ENCODE data around the gene CACNG3. TPM values are rescaled to one million over a fixed set of nuclear protein-coding genes. Genes with fewer than 3 reads are reported as not detected.

The CACNG3 gene
- total RNA-seq, 1 donor from 2014 or later, result not detected

- H3K27me3 Mint-ChIP-seq (ENCODE audit: low read depth), result peaks cover 19% of the 10 kb centered on the region
- no peak for TF ChIP-seq CTCF (conservative IDR thresholded peaks at IDR 0.05)
- peaks cover 6% of the 10 kb centered on the region for H3K9me3 Mint-ChIP-seq
- H3K4me3 Mint-ChIP-seq, result no peak overlapping the region
- H3K4me1 Mint-ChIP-seq, result no peaks in the 10 kb centered on the region
- no peaks in the 10 kb centered on the region for H3K36me3 Mint-ChIP-seq (ENCODE audit: low read depth)
- no peak for DNase-seq (ENCODE audit: low read depth, low spot score)
- H3K27ac Mint-ChIP-seq (ENCODE audit: unreplicated experiment), result no peak overlapping the region
These were observed 111.1 kb downstream of the CACNG3 start for GRCh38 chr16:24367186-24367710.

- Mint-ChIP-seq H3K27ac (ENCODE audit: unreplicated experiment) (no peak overlapping the region), H3K27me3 (ENCODE audit: low read depth) (no peaks in the 10 kb centered on the region), H3K4me1 (peaks cover 5% of the 10 kb centered on the region), H3K9me3 (peaks cover 9% of the 10 kb centered on the region), H3K36me3 (ENCODE audit: low read depth) (no peaks in the 10 kb centered on the region), H3K4me3 (no peak overlapping the region)
- no peak for TF ChIP-seq CTCF (conservative IDR thresholded peaks at IDR 0.05)
- no peak for DNase-seq (ENCODE audit: low read depth, low spot score)
These were observed 116.7 kb downstream of the CACNG3 start for GRCh38 chr16:24372824-24373223.

GRCh38 chr16:24378999-24379398, 122.9 kb downstream of the CACNG3 start:
- Mint-ChIP-seq H3K27ac (ENCODE audit: unreplicated experiment) (no peak overlapping the region), H3K36me3 (ENCODE audit: low read depth) (no peaks in the 10 kb centered on the region), H3K4me3 (no peak overlapping the region), H3K9me3 (peaks cover 17% of the 10 kb centered on the region), H3K4me1 (peaks cover 22% of the 10 kb centered on the region), H3K27me3 (ENCODE audit: low read depth) (peaks cover 4% of the 10 kb centered on the region)
- no peak for DNase-seq (ENCODE audit: low read depth, low spot score)
- TF ChIP-seq CTCF (conservative IDR thresholded peaks at IDR 0.05), result no peak

GRCh38 chr16:24381470-24382118, 125.5 kb downstream of the CACNG3 start:
- TF ChIP-seq CTCF (conservative IDR thresholded peaks at IDR 0.05), result no peak
- Mint-ChIP-seq H3K4me1 (peaks cover 18% of the 10 kb centered on the region), H3K4me3 (no peak overlapping the region), H3K36me3 (ENCODE audit: low read depth) (no peaks in the 10 kb centered on the region), H3K27me3 (ENCODE audit: low read depth) (peaks cover 5% of the 10 kb centered on the region), H3K27ac (ENCODE audit: unreplicated experiment) (no peak overlapping the region), H3K9me3 (peaks cover 17% of the 10 kb centered on the region)
- DNase-seq (ENCODE audit: low read depth, low spot score), result no peak

- Mint-ChIP-seq H3K27ac (ENCODE audit: unreplicated experiment) (no peak overlapping the region), H3K9me3 (peaks cover 15% of the 10 kb centered on the region), H3K36me3 (ENCODE audit: low read depth) (no peaks in the 10 kb centered on the region), H3K4me1 (peaks cover 18% of the 10 kb centered on the region), H3K27me3 (ENCODE audit: low read depth) (peaks cover 5% of the 10 kb centered on the region), H3K4me3 (no peak overlapping the region)
- DNase-seq (ENCODE audit: low read depth, low spot score), result no peak
- TF ChIP-seq CTCF (conservative IDR thresholded peaks at IDR 0.05), result no peak
These were observed 126.8 kb downstream of the CACNG3 start for GRCh38 chr16:24382762-24383407.

Data from neural crest cell (in vitro differentiated cells).